ENCODE data around the gene TIAM1. TPM values are rescaled to one million over a fixed set of nuclear protein-coding genes. Genes with fewer than 3 reads are reported as not detected.
A peak's percentile ranks its signal among the peaks of the same experiment; 100 is the strongest.

The TIAM1 gene, protein sequence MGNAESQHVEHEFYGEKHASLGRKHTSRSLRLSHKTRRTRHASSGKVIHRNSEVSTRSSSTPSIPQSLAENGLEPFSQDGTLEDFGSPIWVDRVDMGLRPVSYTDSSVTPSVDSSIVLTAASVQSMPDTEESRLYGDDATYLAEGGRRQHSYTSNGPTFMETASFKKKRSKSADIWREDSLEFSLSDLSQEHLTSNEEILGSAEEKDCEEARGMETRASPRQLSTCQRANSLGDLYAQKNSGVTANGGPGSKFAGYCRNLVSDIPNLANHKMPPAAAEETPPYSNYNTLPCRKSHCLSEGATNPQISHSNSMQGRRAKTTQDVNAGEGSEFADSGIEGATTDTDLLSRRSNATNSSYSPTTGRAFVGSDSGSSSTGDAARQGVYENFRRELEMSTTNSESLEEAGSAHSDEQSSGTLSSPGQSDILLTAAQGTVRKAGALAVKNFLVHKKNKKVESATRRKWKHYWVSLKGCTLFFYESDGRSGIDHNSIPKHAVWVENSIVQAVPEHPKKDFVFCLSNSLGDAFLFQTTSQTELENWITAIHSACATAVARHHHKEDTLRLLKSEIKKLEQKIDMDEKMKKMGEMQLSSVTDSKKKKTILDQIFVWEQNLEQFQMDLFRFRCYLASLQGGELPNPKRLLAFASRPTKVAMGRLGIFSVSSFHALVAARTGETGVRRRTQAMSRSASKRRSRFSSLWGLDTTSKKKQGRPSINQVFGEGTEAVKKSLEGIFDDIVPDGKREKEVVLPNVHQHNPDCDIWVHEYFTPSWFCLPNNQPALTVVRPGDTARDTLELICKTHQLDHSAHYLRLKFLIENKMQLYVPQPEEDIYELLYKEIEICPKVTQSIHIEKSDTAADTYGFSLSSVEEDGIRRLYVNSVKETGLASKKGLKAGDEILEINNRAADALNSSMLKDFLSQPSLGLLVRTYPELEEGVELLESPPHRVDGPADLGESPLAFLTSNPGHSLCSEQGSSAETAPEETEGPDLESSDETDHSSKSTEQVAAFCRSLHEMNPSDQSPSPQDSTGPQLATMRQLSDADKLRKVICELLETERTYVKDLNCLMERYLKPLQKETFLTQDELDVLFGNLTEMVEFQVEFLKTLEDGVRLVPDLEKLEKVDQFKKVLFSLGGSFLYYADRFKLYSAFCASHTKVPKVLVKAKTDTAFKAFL (N-terminal part only)
- 4.9 and 7.8 TPM in 2 replicates for total RNA-seq
- 6.0 TPM for polyA plus RNA-seq (2012)

DNA sequence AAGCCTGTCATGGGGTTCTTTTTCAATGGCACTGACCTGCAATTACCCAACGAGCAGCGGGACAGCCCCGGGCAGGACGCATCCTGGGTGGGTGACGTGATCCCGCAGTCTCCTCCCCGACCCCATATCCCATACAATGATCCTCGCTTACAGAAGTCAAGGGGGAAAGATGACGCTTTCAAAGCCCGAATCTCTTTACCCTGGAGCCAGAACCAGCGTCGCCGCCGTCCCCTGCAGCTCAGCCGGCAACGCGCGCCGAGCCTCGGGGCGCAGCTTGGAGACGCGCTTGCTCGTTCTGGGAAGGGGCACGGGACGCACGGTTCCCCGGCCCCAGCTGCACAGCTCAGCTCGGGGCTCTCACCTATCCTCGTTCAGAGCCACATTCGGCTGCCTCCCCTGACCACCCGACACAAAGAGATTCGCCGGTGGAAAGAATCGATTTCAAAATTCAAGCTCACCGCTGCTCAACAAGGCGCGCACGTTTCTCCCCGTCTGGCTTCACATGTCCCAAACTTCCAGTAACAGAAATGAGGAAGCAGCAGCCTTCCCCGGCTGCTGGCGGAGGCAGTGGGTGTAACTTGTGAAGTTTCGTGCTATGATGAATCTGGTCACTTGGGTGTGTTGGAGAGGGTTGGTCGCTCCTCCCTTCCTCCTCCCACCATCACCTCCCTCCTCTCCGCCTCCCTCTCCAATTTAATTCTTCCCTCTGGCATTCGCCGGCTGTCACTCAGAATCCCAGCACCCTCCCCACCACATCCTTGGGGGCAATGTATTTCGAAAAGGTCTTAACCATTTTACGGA, at the start of gene TIAM1:
TSS of gene TIAM1 (minus strand) at position 582 of the 801 bp plus-strand sequence. CDS start 77,289 bp downstream, outside the sequence.
- peak; percentile 81 for DNase-seq (ENCODE audit: low read depth)

DNA sequence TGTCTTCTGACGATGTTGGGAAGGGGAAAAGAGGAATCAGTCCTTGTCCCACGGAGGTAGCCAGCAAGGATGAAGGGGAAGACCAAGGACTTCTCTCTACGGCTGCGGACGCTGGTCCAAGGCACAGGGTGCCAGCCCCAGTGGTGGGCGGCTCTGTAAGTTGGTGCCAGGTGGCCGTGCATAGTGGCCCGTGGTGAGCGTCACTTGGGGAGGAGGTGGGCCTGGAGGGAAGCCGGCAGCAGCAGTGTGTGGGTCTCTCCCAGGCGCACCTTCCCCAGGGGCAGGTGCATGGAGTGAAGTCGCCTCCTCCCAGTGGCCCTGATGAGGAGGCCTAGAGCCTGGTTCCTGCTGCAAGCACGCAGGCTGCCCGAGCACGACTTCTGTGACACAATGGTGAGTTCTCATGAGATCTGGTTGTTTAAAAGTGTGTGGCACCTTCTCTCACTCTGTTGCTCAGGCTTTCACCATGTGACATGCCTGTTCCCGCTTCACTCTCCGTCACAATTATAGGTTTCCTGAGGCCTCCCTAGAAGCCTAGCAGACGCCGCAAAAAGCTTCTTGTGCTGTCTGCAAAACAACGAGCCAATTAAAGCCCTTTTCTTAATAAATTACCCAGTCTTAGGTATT, 43.6 kb upstream of the TIAM1 start:
- no peak for DNase-seq (ENCODE audit: low read depth)

DNA sequence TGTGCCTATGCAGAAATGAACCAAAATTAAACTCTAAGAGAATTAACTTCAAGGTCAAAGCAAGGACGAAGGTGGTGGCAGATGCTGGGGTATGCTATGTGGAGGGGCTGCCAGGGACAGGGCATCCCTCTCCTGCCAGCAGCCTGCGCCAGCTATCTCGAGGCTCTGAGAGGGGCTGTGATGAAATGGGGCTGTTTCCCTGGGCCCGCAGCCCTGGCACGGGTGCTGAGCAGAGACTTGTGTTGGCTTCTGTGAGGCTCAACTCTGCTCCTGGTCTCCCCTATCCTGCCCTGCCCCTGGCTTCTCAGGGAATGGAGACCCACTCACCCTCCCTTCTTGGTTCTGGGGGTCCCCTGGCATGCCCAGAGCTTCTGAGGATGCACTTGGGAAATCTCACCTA, 41.9 kb upstream of the TIAM1 start:
- no peak for DNase-seq (ENCODE audit: low read depth)

DNA sequence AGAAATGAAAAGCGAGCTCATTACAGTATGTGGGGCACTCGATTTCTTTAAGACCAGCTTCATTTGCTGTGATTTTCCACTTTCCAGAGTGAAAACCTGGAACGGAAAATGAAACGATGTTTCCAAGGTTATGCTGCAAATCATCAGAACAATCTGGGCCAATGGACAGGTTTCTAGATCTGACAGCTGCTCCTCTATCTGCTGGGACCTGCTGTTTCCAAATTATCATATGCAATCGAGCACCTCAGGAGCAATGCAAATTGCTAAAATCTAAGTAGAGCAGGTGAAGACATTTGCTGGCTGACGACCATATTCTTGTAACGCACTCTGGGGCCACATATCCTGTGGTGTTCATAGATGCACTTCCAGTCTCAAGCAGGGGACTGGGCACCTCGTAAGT, 39.7 kb upstream of the TIAM1 start:
- no peak for DNase-seq (ENCODE audit: low read depth)

DNA sequence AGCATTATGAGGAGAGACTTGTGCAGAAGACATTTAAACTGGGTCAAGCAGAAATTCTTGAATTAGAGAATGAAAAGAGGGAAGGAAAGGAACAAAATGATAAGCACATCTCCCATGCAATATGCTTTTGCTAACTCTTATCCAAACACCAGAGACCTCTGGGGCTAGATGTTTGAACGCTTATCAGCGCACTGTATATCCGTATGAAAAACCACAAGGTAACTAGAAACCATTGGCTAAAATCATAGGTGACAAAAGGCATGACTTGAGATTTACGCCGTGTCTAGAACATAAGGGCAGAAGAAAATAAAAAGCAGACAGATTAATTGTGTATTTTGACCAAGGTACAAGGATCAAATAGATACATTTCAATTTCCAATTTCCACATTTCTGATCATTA, 38.0 kb upstream of the TIAM1 start:
- DNase-seq (ENCODE audit: low read depth) = no peak

DNA sequence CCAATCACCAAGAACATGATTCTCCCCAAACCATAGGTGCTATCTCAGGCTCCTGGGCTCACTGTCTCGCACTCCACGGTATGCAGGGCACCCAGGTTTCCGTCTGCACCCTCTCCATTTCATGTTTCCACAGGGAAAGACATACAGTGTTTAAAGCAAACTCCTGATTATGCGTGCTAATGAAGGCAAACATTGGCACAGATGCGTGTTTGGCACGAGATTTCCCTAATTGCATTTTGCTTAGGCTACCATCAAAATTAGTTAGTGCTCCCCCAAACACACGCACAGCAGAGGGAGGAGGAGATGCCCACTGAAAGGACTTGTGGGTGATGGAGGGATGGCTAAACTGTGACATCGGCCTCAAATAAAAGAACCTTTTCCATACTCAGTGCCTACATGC, 32.2 kb upstream of the TIAM1 start:
- DNase-seq (ENCODE audit: low read depth) = no peak

DNA sequence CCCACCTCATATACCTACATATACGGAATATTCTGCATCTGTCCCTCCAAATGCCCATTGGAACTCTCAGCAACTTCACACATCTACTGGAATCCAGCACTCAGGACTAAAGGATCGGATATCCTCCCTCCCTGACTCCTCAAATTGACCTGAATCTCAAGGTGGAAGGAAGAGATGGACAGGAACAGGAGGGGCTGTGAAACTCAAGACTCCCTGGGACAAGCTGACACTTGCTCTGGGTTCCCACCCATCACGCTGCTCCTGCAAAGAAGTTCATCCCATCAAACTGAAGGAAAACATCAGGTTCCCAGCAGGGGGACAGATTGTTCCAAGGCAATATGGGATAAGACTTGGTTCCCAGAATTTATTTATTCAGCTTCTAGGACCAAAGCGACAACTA, 30.3 kb upstream of the TIAM1 start:
- no peak for DNase-seq (ENCODE audit: low read depth)

DNA sequence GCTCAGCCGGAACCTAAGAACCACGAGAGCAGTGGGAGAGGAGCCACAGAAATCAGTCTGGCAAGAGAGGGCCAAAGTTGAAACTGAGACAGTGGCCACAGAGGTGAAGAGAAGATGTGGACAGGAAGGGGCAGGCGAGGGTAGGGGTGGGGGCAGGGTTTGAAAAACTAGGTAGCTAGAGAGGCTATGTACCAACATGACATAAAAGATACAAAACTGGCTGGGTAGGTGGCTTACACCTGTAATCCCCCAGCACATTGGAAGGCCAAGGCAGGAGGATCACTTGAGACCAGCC, 28.4 kb upstream of the TIAM1 start:
- DNase-seq (ENCODE audit: low read depth) = no peak

DNA sequence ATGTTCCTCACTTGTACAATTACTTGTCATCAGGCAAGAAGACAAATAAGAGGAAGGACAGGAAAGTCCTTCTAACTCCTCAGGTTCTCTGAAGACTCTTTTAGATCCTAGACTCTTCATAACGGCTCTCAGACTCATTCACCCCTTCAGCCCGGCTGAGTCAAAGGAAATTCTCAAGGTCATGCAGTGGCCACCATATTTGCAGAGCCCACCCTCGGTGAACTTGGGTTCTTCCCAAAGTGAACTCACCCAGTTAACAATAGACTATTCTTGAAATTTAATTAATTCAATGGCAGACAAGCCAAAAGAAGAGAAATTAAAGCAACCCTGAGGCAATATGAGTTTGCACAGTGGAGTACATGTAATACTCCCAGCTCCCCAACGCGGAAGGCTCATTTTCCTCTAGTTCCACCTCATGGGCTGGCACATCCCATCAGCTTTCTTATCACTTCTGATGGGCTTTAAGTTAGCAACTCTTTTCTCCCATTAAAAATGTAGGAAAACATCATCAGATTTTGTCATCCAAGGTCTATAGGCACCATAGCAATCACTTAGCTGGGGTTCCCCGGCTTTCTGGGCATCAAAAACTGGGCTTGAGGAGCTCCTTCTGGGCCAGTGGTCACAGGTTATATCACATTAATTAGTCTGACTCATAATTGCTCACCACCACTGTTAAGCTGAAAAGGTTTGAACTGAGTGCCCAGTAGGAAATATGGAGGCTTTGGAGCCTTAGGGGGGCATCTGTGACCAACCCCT, 27.8 kb upstream of the TIAM1 start:
- DNase-seq (ENCODE audit: low read depth) = no peak

DNA sequence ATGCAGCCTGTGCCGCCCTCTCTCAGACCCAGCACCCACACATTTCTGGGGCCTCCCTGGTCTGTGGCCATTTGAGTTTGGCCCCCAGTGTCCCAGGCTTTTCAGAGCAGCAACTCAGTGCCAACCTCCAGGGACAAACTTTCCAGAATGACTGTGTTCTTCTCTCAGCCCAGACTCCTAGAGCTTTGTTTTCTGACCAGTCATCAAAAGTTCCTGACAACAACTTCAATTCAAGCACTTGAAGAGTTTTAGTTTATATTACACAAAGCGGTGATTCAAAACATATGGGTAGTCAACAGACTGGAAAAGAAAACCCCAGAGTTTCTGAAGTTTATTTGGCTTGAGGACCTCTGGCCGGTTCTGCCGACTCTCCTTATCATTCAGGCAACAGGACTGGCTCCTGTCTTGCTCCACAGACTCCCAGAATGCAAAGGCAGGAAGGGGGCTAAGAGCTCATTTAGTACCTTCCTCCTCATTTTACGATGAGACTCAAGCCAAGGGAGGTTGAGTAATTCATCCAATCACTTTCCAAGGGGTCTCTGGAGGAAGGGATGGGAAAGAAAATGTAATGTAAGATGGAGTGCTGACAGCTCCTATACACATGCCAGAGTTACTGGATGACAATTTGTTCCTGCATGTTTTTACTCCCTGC, 27.0 kb upstream of the TIAM1 start:
- DNase-seq (ENCODE audit: low read depth) = no peak

DNA sequence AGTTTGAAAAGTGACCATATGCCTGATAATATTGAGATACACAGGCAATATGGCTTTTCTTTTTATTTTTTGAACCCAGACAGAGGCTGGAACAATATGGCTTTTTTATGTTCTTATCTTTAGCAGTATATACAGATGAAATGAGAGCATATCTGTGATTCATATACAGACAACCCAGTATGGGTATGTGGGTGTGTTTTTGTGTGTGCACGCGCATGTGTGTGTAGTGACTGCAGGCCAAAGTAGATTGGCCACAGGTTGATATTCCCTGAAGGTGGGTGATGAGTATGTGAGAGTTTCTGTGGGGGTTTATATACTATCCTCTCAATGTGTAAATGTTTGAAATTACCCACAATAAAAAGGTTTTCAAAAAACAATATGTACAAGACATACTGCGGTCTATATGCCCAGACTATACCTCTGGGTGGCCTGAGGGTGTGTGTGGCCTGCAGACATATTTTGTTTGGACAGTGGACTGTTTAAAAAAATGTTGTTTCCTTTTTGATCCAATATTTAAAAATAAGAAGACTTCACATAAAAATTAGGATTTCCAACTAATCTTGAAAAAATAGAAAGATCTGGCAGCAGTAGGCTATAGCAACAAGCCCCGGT, 26.3 kb upstream of the TIAM1 start:
- DNase-seq (ENCODE audit: low read depth) = no peak

DNA sequence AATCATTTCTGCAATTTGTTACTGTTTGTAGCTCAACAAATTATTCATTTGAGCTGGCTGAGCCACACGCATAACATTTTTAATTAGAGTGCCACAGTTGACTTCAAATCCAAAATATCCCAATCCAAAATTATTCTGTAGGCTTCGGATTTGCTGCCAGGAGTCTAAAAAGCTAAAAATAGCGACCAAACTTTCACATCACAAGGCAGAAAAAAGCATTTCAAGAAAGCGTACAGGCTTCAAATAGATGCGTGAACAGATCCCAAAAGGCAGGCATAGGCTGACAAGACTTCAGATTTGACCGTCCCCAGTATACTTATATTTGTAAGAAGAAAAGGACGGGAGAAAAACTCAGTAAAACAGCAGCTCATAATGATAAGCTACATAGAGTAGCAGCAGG, 24.3 kb upstream of the TIAM1 start:
- DNase-seq (ENCODE audit: low read depth) = no peak

DNA sequence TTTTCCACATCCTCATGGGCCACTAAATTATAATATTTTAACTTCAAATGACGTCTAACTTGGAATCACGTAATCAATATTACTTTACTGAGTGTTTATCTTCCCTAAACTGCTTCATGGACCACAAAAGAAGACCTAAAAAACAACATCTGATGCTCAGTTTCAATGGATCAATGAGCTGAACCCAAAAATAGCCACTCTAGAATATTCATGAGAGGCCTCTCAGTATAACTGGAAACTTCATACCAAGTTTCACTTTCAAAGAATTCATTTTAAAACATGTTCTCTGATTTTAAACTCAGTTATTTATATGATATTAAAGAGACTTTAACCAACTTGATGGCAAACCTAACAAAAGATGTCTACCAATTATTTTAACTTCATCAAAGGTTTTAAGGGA, 23.7 kb upstream of the TIAM1 start:
- no peak for DNase-seq (ENCODE audit: low read depth)

DNA sequence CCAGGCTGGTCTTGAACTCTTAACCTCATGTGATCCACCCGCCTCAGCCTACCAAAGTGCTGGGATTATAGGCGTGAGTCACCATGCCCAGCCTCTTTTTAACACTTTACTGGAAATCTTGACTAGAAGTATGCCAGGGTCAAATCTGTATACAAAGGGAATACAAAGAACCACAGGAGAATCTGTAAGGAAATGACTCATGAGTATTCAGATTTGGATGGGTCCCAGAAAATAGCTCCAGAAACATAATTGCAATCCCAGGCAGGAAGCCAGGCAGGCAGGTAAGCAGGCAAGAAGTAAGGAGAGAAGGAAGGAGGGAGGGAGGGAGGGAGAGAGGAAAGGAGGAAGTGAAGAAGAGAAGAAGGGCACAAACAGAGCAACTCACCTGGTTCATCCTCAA, 22.8 kb upstream of the TIAM1 start:
- DNase-seq (ENCODE audit: low read depth) = peak; percentile 39

DNA sequence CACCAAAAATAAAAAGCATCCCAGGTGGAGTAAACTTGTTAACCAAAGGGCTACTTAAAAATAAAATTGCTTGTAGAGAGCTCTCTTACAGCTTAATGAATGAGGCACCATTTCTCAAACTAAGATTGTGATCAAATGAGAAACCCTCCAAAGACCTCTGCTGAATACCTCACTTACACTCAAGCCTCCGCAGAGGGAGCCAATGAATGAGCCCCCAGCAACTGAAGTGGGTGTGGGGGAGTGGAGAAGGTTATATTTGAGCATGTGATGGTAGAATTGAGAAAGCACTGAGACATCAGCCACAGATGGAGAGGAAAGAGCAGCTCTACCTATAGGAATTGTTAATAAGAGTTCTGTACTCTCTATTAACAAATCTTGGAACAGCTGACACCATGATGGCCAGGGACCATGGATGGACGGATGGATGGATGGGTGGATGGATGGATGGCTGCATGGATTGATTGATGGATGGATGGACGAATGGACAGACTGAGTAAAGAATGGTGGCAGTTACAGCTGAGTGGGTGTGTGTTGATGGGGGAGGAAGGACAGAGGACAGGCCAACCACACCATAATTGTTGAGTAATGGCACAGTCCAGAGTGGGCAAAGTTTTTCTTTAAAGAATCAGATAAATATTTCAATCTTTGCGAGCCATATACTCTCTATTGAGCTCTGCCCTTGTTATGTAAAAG, 20.3 kb upstream of the TIAM1 start:
- no peak for DNase-seq (ENCODE audit: low read depth)

DNA sequence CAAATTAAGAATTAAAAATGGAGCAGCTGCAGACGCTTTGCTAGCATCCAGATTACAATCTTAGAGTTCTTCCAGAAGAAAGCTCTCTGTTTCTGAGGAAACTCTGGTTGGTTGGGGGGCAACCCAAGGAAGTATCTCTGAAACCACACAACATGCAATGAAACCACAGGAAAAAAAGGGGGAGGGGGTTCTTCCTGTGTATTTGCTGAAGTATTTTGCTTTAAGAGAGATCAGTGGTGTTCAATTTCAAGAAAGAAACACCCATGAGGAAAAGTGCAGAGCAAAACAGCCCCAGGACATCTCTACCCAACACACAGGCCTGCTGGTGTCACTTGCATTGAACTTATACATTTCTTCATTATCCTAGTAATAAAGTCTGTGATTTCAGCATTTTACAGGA, 19.7 kb upstream of the TIAM1 start:
- no peak for DNase-seq (ENCODE audit: low read depth)

DNA sequence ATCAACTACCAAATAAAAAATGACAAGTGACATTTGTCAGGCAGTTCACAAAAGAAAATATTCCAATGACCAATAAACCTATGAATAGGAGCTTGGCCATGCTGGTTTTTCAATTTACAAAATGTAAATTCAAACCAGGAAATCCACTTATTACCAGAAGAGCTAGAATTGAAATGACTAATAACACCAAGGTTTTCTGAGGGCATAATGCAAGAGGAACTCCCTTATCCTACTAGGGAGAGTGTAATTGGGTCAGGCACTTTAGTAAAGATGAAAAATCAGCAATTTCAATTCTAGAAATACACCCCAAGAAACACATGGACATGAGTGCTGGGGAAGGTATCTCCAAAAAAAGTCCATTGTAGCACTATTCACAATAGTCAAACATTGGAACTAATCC, 16.7 kb upstream of the TIAM1 start:
- DNase-seq (ENCODE audit: low read depth) = no peak

DNA sequence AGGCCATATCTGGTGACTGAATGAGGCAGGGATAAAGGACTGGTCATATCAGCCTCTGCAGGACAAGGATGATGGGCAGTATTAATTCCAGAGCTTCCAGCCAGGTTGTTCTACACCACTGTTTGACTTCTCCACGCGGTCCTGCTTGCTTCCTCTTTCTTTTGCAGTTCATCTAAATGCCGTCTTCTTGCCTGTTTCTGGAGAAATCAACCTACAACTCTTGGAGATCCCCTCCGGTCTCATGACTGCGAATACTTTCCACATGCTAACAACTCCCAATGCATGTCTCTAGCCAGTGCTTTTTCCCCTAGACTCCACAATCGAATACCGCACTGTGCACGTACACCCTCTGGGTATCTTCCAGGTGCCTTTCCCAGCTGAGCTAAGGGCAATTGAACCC, 14.1 kb upstream of the TIAM1 start:
- no peak for DNase-seq (ENCODE audit: low read depth)
